Measurements from ENCODE around the gene PLCG1. TPM values are rescaled to one million over a fixed set of nuclear protein-coding genes. Genes with fewer than 3 reads are reported as not detected.

Gene PLCG1
- polyA plus RNA-seq, 2 of the 4 experiments (the other 2 are of a cell fraction) = 22.0 to 65.0 TPM

GRCh38 chr20:41110012-41110411 is 27.3 kb upstream of the PLCG1 start:
- Histone ChIP-seq H3K4me3 (no peak overlapping the region), H3K4me2 (no peak overlapping the region), H3K4me1 (peaks cover 10% of the 10 kb centered on the region; the same call in 1 of the 3 replicates), H3K9me3 (no peaks in the 10 kb centered on the region), H3K27ac (no peak overlapping the region)
- ChIA-PET POLR2A (no interaction called here), CTCF (interaction anchor here (0.6 to 2.5 kb wide), 3 partner anchors 14 to 230 kb away, joined by 3 to 11 read pairs (median 3); partner anchors contain the start of gene LPIN3)
- ATAC-seq (no peak), DNase-seq (ENCODE audit: low read depth in 1 of 2, low spot score in 1 of 2) (no peak), FAIRE-seq (no peak)
- no peak for TF ChIP-seq POLR2AphosphoS2 (conservative IDR thresholded peaks at IDR 0.05; ENCODE audit: low read length)
- 96% methylated on average over 11 of the region's 11 CpGs for WGBS (ENCODE audit: missing lambda C conversion rate)

GRCh38 chr20:41110930-41111577 is 26.3 kb upstream of the PLCG1 start:
- POLR2A ChIA-PET = no interaction called here
- H3K9me3 ChIP-seq = no peaks in the 10 kb centered on the region

GRCh38 chr20:41111578-41111951 is 25.8 kb upstream of the PLCG1 start:
- 95% methylated on average over 4 of the region's 5 CpGs for WGBS (ENCODE audit: missing lambda C conversion rate)
- no peak for DNase-seq (ENCODE audit: low read depth in 1 of 2, low spot score in 1 of 2)
- Histone ChIP-seq H3K4me2 (no peak overlapping the region), H3K4me1 (peaks cover 10% of the 10 kb centered on the region; the same call in 1 of the 3 replicates), H3K4me3 (no peak overlapping the region), H3K9me3 (no peaks in the 10 kb centered on the region), H3K27ac (no peak overlapping the region)
- CTCF ChIA-PET = interaction anchor here (0.9 to 5.2 kb wide), 5 partner anchors 16 to 229 kb away, joined by 3 to 21 read pairs (median 5); partner anchors contain the start of gene LPIN3
- POLR2A ChIA-PET = no interaction called here
- ATAC-seq = no peak
- no peak for FAIRE-seq
- no peak for TF ChIP-seq E2F6 (IDR thresholded peaks at IDR 0.05; ENCODE audit: borderline replicate concordance, low read depth)
- TF ChIP-seq POLR2AphosphoS2 (conservative IDR thresholded peaks at IDR 0.05; ENCODE audit: low read length) = no peak
- no peak for TF ChIP-seq GATA3 (IDR thresholded peaks at IDR 0.05; ENCODE audit: borderline replicate concordance)
- no peak for TF ChIP-seq HOXA7 (CRISPR knock-in tag; IDR thresholded peaks at IDR 0.05)
- no peak for TF ChIP-seq FOXS1 (CRISPR knock-in tag; IDR thresholded peaks at IDR 0.05)

More at GRCh38 chr20:41110930-41111577, 26.3 kb upstream of the PLCG1 start:
- Histone ChIP-seq H3K4me2 (no peak overlapping the region), H3K27ac (no peak overlapping the region), H3K4me3 (no peak overlapping the region), H3K4me1 (peaks cover 10% of the 10 kb centered on the region; the same call in 1 of the 3 replicates)
- FAIRE-seq (no peak), ATAC-seq (no peak; a peak in 1 of 6 replicates), DNase-seq (ENCODE audit: low read depth in 1 of 2, low spot score in 1 of 2) (no peak)
- CTCF ChIA-PET = interaction anchor here (0.9 to 5.2 kb wide), 6 partner anchors 15 to 229 kb away, joined by 3 to 21 read pairs (median 4); partner anchors contain the start of gene LPIN3
- WGBS (ENCODE audit: missing lambda C conversion rate) = 75% methylated on average over 5 of the region's 5 CpGs
- no peak for TF ChIP-seq JUN (IDR thresholded peaks at IDR 0.05)
- no peak for TF ChIP-seq FOXS1 (CRISPR knock-in tag; IDR thresholded peaks at IDR 0.05)
- TF ChIP-seq TP53 (CRISPR knock-in tag; IDR thresholded peaks at IDR 0.05) = no peak
- no peak for TF ChIP-seq BHLHE40 (IDR thresholded peaks at IDR 0.05; ENCODE audit: low read depth, low read length)
- TF ChIP-seq ZC3H11A (IDR thresholded peaks at IDR 0.05) = no peak
- TF ChIP-seq HOXB13 (CRISPR knock-in tag; IDR thresholded peaks at IDR 0.05; ENCODE audit: low read depth) = no peak
- no peak for TF ChIP-seq RNF2 (IDR thresholded peaks at IDR 0.05; ENCODE audit: borderline replicate concordance, low read depth)
- no peak for TF ChIP-seq PHF8 (IDR thresholded peaks at IDR 0.05; ENCODE audit: borderline replicate concordance, low read depth)
- no peak for TF ChIP-seq MAZ (IDR thresholded peaks at IDR 0.05; ENCODE audit: borderline replicate concordance, low read depth, low read length)
- no peak for TF ChIP-seq SMC3 (IDR thresholded peaks at IDR 0.05)
- no peak for TF ChIP-seq HOXA7 (CRISPR knock-in tag; IDR thresholded peaks at IDR 0.05)
- no peak for TF ChIP-seq KDM1A (IDR thresholded peaks at IDR 0.05; ENCODE audit: low read depth)
- TF ChIP-seq POLR2AphosphoS2 (conservative IDR thresholded peaks at IDR 0.05; ENCODE audit: low read length) = no peak
- no peak for TF ChIP-seq KDM5A (IDR thresholded peaks at IDR 0.05)
- no peak for TF ChIP-seq ESRRA (IDR thresholded peaks at IDR 0.05; ENCODE audit: borderline replicate concordance, low read length)
- TF ChIP-seq CHD2 (IDR thresholded peaks at IDR 0.05; ENCODE audit: low read length, partially characterized antibody) = no peak
- no peak for TF ChIP-seq CBX8 (IDR thresholded peaks at IDR 0.05)
